HepG2 (cell line): Measurements from ENCODE around the gene ETS2. TPM values are rescaled to one million over a fixed set of nuclear protein-coding genes. Genes with fewer than 3 reads are reported as not detected.
A peak's percentile ranks its signal among the peaks of the same experiment; 100 is the strongest.

Source experiments
- ARID2 ChIP-seq: sonication (generic); formaldehyde crosslinking; IDR thresholded peaks from 2 replicates; pipeline ENCODE4 v1.8.1; 2022; ENCODE audit warnings: mild to moderate bottlenecking, missing genetic modification reagents, borderline replicate concordance
- ATF3 ChIP-seq: sonication (generic); formaldehyde crosslinking; IDR thresholded peaks from 2 replicates; pipeline ENCODE4 v1.4.0; 2020; ENCODE audit warnings: missing genetic modification reagents
- CHD2 ChIP-seq: IDR thresholded peaks from 2 replicates; pipeline ENCODE4 v1.6.1; 2011; ENCODE audit warnings: low read depth, low read length, improper control_type of control experiment
- DPF2 ChIP-seq: sonication (generic); formaldehyde crosslinking; IDR thresholded peaks from 2 replicates; pipeline ENCODE4 v1.4.0; 2020; ENCODE audit warnings: mild to moderate bottlenecking, low read depth, missing genetic modification reagents, borderline replicate concordance
- HMG20B ChIP-seq: conservative IDR thresholded peaks from 2 replicates; pipeline ENCODE4 v1.6.1; 2016; ENCODE audit warnings: missing genetic modification reagents, missing compliant biosample characterization
- HNRNPL ChIP-seq: fragments of 200-400 bp; formaldehyde crosslinking; IDR thresholded peaks from 2 replicates; pipeline ENCODE4 v1.6.1; 2017; ENCODE audit warnings: mild to moderate bottlenecking, low read depth, low read length
- NFATC3 ChIP-seq: sonication (generic); formaldehyde crosslinking; IDR thresholded peaks from 2 replicates; pipeline ENCODE4 v1.5.1; 2020; ENCODE audit warnings: mild to moderate bottlenecking, missing genetic modification reagents
- RXRA ChIP-seq: sonication (generic); formaldehyde crosslinking; IDR thresholded peaks from 2 replicates; pipeline ENCODE4 v1.5.1; 2020; ENCODE audit warnings: missing genetic modification reagents
- RXRB ChIP-seq: IDR thresholded peaks from 2 replicates; pipeline ENCODE4 v1.6.1; 2016; ENCODE audit warnings: borderline replicate concordance, missing genetic modification reagents, missing compliant biosample characterization
- SAP130 ChIP-seq: IDR thresholded peaks from 2 replicates; pipeline ENCODE4 v1.6.1; 2016; ENCODE audit warnings: low read depth
- SKI ChIP-seq: fragments of 450-650 bp; IDR thresholded peaks from one replicate; pipeline ENCODE4 v1.6.1; 2018; ENCODE audit warnings: mild to moderate bottlenecking; ENCODE audit not compliant: partially characterized antibody
- SMAD3 ChIP-seq: sonication (generic); formaldehyde crosslinking; IDR thresholded peaks from 2 replicates; pipeline ENCODE4 v1.4.0; 2020; ENCODE audit warnings: missing genetic modification reagents
- SOX5 ChIP-seq: IDR thresholded peaks from 2 replicates; pipeline ENCODE4 v1.6.1; 2016; ENCODE audit warnings: borderline replicate concordance
- SYNCRIP ChIP-seq: fragments of 200-400 bp; formaldehyde crosslinking; IDR thresholded peaks from 2 replicates; pipeline ENCODE4 v1.6.1; 2018; ENCODE audit warnings: mild to moderate bottlenecking, low read depth, low read length; ENCODE audit not compliant: insufficient read depth
- TBL1XR1 ChIP-seq: fragments of 150-350 bp; IDR thresholded peaks from 2 replicates; pipeline ENCODE4 v1.6.1; 2014; ENCODE audit warnings: borderline replicate concordance, low read length; ENCODE audit not compliant: partially characterized antibody
- TCF12 ChIP-seq, 2 experiments: fragments of 450-650 bp in 1 of 2; sonication (generic) in 1 of 2; formaldehyde crosslinking in 1 of 2; IDR thresholded peaks; 2 replicates each; pipeline versions ENCODE4 v1.6.1 to v1.8.0; 2017 to 2022; ENCODE audit warnings: antibody characterized with exemption in 1 of 2, mild to moderate bottlenecking in 1 of 2, missing genetic modification reagents in 1 of 2, moderate library complexity in 1 of 2
- TFE3 ChIP-seq: IDR thresholded peaks from 2 replicates; pipeline ENCODE4 v1.6.1; 2016
- ZFX ChIP-seq: sonication (generic); formaldehyde crosslinking; IDR thresholded peaks from 2 replicates; pipeline ENCODE4 v1.4.0; 2020; ENCODE audit warnings: mild to moderate bottlenecking, low read depth, missing genetic modification reagents, moderate library complexity
- ZNF235 ChIP-seq: sonication (generic); formaldehyde crosslinking; IDR thresholded peaks from 2 replicates; pipeline ENCODE4 v1.8.1; 2023; ENCODE audit warnings: mild to moderate bottlenecking, missing genetic modification reagents, borderline replicate concordance
- ZNF34 ChIP-seq: sonication (generic); formaldehyde crosslinking; IDR thresholded peaks from 2 replicates; pipeline ENCODE4 v1.4.0; 2020; ENCODE audit warnings: mild to moderate bottlenecking, missing genetic modification reagents, borderline replicate concordance
- ZNF556 ChIP-seq: sonication (generic); formaldehyde crosslinking; IDR thresholded peaks from 2 replicates; pipeline ENCODE4 v1.4.0; 2020; ENCODE audit warnings: mild to moderate bottlenecking, missing genetic modification reagents, borderline replicate concordance
- polyA plus RNA-seq, 8 experiments: library from polyadenylated mRNA; depleted of rRNA in 3 of 8; stranded (reverse) in 7 of 8; unstranded in 1 of 8; fragments of >200 nt; fragmentation: Illumina TruSeq in 4 of 8; extraction: Trizol in 4 of 8; gene quantifications; 2 replicates each; pipeline versions ENCODE4 v1.2.1 to v1.2.3, GENCODE V29; 2011 to 2016; ENCODE audit warnings: low read depth in 4 of 8, missing spikeins in 1 of 8, mixed read lengths in 1 of 8; ENCODE audit not compliant: insufficient read depth in 1 of 8
- total RNA-seq, 5 experiments: library from RNA; depleted of rRNA; stranded (reverse); fragments of >200 nt; fragmentation: Illumina TruSeq; extraction: Trizol; gene quantifications; 2 replicates each; pipeline ENCODE4 v1.2.3, GENCODE V29; 2016; ENCODE audit warnings: low read depth in 1 of 5
- TF ChIP-seq, protein P1 (sequence below): sonication (generic); formaldehyde crosslinking; IDR thresholded peaks from 2 replicates; pipeline ENCODE4 v1.4.0; 2020; ENCODE audit warnings: missing genetic modification reagents
- TF ChIP-seq, protein P2 (sequence below): sonication (generic); formaldehyde crosslinking; IDR thresholded peaks from 2 replicates; pipeline ENCODE4 v1.5.1; 2020; ENCODE audit warnings: mild to moderate bottlenecking, missing genetic modification reagents, borderline replicate concordance
- TF ChIP-seq, protein P3 (sequence below): sonication (generic); formaldehyde crosslinking; IDR thresholded peaks from 2 replicates; pipeline ENCODE4 v1.4.0; 2020; ENCODE audit warnings: missing genetic modification reagents

ETS2 gene
- total and polyA plus RNA-seq, 2 of the 13 experiments (the other 11 are each of a cell fraction or from before 2014, with no cell fraction given) = 24.6 to 64.4 TPM

GRCh38 chr21:38787461-38788274, 18.1 kb upstream of the ETS2 start (continued):
- TF ChIP-seq HMG20B (CRISPR knock-in tag) (0 out of 2 replicates have a peak, but pooled peaks have one; percentile 31), HNRNPL (no peak), CHD2 (no peak), TBL1XR1 (peak; percentile 17), ZNF34 (no peak), ZNF556 (CRISPR knock-in tag) (peak; percentile 40; the same call in 1 of the 2 replicates), DPF2 (peak; percentile 92), ARID2 (CRISPR knock-in tag) (no peak), TFE3 (CRISPR knock-in tag) (peak; percentile 29; the same call in 1 of the 2 replicates), NFATC3 (CRISPR knock-in tag) (no peak), SAP130 (peak; percentile 74), SMAD3 (CRISPR knock-in tag) (no peak), TCF12 (IDR thresholded peaks at IDR 0.05) (no peak), TCF12 (CRISPR knock-in tag; IDR thresholded peaks at IDR 0.05) (peak; percentile 51; the same call in 1 of the 2 replicates), ZNF235 (no peak), ATF3 (CRISPR knock-in tag) (peak; percentile 97), RXRB (CRISPR knock-in tag) (peak; percentile 66), SYNCRIP (no peak), SOX5 (CRISPR knock-in tag) (peak; percentile 85), RXRA (CRISPR knock-in tag) (peak; percentile 56; the same call in 1 of the 2 replicates), ZFX (CRISPR knock-in tag) (peak; percentile 57), SKI (peak; percentile 86)
- TF ChIP-seq, protein P1, sequence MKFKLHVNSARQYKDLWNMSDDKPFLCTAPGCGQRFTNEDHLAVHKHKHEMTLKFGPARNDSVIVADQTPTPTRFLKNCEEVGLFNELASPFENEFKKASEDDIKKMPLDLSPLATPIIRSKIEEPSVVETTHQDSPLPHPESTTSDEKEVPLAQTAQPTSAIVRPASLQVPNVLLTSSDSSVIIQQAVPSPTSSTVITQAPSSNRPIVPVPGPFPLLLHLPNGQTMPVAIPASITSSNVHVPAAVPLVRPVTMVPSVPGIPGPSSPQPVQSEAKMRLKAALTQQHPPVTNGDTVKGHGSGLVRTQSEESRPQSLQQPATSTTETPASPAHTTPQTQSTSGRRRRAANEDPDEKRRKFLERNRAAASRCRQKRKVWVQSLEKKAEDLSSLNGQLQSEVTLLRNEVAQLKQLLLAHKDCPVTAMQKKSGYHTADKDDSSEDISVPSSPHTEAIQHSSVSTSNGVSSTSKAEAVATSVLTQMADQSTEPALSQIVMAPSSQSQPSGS (CRISPR knock-in tag) = peak; percentile 76; the same call in 1 of the 2 replicates
- TF ChIP-seq, protein P2, sequence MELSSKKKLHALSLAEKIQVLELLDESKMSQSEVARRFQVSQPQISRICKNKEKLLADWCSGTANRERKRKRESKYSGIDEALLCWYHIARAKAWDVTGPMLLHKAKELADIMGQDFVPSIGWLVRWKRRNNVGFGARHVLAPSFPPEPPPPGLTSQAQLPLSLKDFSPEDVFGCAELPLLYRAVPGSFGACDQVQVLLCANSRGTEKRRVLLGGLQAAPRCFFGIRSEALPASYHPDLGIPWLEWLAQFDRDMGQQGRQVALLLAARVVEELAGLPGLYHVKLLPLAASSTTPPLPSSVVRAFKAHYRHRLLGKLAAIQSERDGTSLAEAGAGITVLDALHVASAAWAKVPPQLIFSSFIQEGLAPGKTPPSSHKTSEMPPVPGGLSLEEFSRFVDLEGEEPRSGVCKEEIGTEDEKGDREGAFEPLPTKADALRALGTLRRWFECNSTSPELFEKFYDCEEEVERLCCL (CRISPR knock-in tag) = no peak
- TF ChIP-seq, protein P3, sequence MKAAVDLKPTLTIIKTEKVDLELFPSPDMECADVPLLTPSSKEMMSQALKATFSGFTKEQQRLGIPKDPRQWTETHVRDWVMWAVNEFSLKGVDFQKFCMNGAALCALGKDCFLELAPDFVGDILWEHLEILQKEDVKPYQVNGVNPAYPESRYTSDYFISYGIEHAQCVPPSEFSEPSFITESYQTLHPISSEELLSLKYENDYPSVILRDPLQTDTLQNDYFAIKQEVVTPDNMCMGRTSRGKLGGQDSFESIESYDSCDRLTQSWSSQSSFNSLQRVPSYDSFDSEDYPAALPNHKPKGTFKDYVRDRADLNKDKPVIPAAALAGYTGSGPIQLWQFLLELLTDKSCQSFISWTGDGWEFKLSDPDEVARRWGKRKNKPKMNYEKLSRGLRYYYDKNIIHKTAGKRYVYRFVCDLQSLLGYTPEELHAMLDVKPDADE (CRISPR knock-in tag) = no peak
